Smooth muscle cell (in vitro differentiated cells): ENCODE data around the gene PF4V1. TPM values are rescaled to one million over a fixed set of nuclear protein-coding genes. Genes with fewer than 3 reads are reported as not detected.

Experiments used
- DNase-seq: peaks from one replicate; lab custom pipeline; 2025; ENCODE audit not compliant: unreplicated experiment; lab: John Stamatoyannopoulos, UW
- H2AFZ ChIP-seq: fragments of 200-600 bp; sonication (generic); 2 replicates; pipeline ENCODE4 v1.6.0; 2016; ENCODE audit warnings: antibody characterized with exemption, low read depth, mild to moderate bottlenecking
- H3F3A ChIP-seq: fragments of 200-600 bp; sonication (generic); 2 replicates; pipeline ENCODE4 v1.6.0; 2017; ENCODE audit warnings: antibody characterized with exemption, low read depth
- H3K27ac ChIP-seq: fragments of 200-600 bp; sonication (generic); 2 replicates; pipeline ENCODE4 v1.5.1; 2016; ENCODE audit warnings: low read depth, mild to moderate bottlenecking
- H3K27me3 ChIP-seq: fragments of 200-600 bp; sonication (generic); 2 replicates; pipeline ENCODE4 v1.6.1; 2016; ENCODE audit warnings: low read depth, mild to moderate bottlenecking
- H3K36me3 ChIP-seq: fragments of 200-600 bp; sonication (generic); 2 replicates; pipeline ENCODE4 v1.5.1; 2016; ENCODE audit warnings: low read depth
- H3K4me1 ChIP-seq: fragments of 200-600 bp; sonication (generic); 2 replicates; pipeline ENCODE4 v1.5.1; 2016; ENCODE audit warnings: low read depth
- H3K4me2 ChIP-seq: fragments of 200-600 bp; sonication (generic); 2 replicates; pipeline ENCODE4 v1.6.0; 2016; ENCODE audit warnings: mild to moderate bottlenecking
- H3K4me3 ChIP-seq: fragments of 200-600 bp; sonication (generic); 2 replicates; pipeline ENCODE4 v1.5.1; 2016; ENCODE audit warnings: mild to moderate bottlenecking
- H3K79me2 ChIP-seq: fragments of 200-600 bp; sonication (generic); 2 replicates; pipeline ENCODE4 v1.6.0; 2016; ENCODE audit warnings: low read depth, mild to moderate bottlenecking
- H3K9ac ChIP-seq: fragments of 200-600 bp; sonication (generic); 2 replicates; pipeline ENCODE4 v1.6.0; 2016; ENCODE audit warnings: low read depth
- H3K9me3 ChIP-seq: fragments of 200-600 bp; sonication (generic); replicated peaks from 2 replicates; pipeline ENCODE4 v1.5.1; 2016; ENCODE audit warnings: low read depth
- H4K20me1 ChIP-seq: fragments of 200-600 bp; sonication (generic); 2 replicates; pipeline ENCODE4 v1.6.0; 2016; ENCODE audit warnings: low read depth
- WGBS: methylation state at CpG from one replicate; pipeline ENCODE4 v1.1.7; 2016; ENCODE audit warnings: low lambda C conversion rate; 5-methylcytosine and 5-hydroxymethylcytosine counted together
- polyA plus RNA-seq: library from polyadenylated mRNA; unstranded; fragments of >200 nt; fragmentation: Nextera tagmentation; extraction: Ambion mirVana; gene quantifications from 2 replicates; pipeline ENCODE4 v1.2.1, GENCODE V29; 2016
- total RNA-seq: library from RNA; depleted of rRNA; stranded (reverse); fragments of >200 nt; gene quantifications from 2 replicates; pipeline ENCODE4 v1.2.3, GENCODE V29; 2014
- TF ChIP-seq, protein P1 (sequence below): fragments of 200-600 bp; sonication (generic); IDR thresholded peaks from 2 replicates; pipeline ENCODE4 v1.5.1; 2017; ENCODE audit warnings: borderline replicate concordance, mild to moderate bottlenecking, antibody characterized with exemption; ENCODE audit not compliant: insufficient read depth, poor library complexity, severe bottlenecking

The PF4V1 gene
- total and polyA plus RNA-seq, 2 experiments from 2014 or later: 0.35 TPM; not detected in 1

DNA sequence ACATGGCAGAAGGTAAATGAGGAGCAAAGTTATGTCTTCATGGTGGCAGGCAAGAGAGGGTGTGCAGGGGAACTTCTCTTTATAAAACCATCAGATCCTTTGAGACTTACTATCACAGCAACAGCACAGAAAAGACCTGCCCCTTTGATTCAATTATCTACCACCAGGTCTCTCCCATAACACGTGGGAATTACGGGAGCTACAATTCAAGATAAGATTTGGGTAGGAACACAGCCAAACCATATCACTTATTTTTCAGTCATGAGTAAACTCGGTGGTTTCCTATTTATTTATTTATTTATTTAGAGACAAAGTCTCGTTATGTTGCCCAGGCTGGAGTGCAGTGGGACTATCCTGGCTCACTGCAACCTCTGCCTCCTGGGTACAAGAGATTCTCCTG is 38.2 kb downstream of the PF4V1 start:
- Histone ChIP-seq H3K9me3 (no peaks in the 10 kb centered on the region), H3K4me2 (no peak overlapping the region), H3K36me3 (no peaks in the 10 kb centered on the region), H3K9ac (no peak overlapping the region), H3K4me1 (no peaks in the 10 kb centered on the region), H3F3A (no peaks in the 10 kb centered on the region), H3K27me3 (peaks cover 34% of the 10 kb centered on the region), H3K4me3 (no peak overlapping the region), H3K79me2 (no peaks in the 10 kb centered on the region), H3K27ac (no peak overlapping the region), H4K20me1 (no peaks in the 10 kb centered on the region), H2AFZ (no peak overlapping the region)
- WGBS: 82% methylated on average over 4 of the region's 4 CpGs
- no peak for DNase-seq
- TF ChIP-seq, protein P1, sequence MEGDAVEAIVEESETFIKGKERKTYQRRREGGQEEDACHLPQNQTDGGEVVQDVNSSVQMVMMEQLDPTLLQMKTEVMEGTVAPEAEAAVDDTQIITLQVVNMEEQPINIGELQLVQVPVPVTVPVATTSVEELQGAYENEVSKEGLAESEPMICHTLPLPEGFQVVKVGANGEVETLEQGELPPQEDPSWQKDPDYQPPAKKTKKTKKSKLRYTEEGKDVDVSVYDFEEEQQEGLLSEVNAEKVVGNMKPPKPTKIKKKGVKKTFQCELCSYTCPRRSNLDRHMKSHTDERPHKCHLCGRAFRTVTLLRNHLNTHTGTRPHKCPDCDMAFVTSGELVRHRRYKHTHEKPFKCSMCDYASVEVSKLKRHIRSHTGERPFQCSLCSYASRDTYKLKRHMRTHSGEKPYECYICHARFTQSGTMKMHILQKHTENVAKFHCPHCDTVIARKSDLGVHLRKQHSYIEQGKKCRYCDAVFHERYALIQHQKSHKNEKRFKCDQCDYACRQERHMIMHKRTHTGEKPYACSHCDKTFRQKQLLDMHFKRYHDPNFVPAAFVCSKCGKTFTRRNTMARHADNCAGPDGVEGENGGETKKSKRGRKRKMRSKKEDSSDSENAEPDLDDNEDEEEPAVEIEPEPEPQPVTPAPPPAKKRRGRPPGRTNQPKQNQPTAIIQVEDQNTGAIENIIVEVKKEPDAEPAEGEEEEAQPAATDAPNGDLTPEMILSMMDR: no peak

GRCh38 chr4:73891739-73892405 is 38.8 kb downstream of the PF4V1 start:
- H3F3A ChIP-seq: no peaks in the 10 kb centered on the region
- H3K9ac ChIP-seq: no peak overlapping the region
- H3K4me2 ChIP-seq: no peak overlapping the region
- H3K36me3 ChIP-seq: no peaks in the 10 kb centered on the region
- H3K4me1 ChIP-seq: no peaks in the 10 kb centered on the region
- WGBS: 100% methylated on average over 1 of the region's 1 CpG
- no peak overlapping the region for H3K27ac ChIP-seq
- H2AFZ ChIP-seq: no peak overlapping the region
- H3K9me3 ChIP-seq: no peaks in the 10 kb centered on the region
- H3K4me3 ChIP-seq: no peak overlapping the region
- TF ChIP-seq, protein P1: no peak
- peaks cover 28% of the 10 kb centered on the region for H3K27me3 ChIP-seq
- no peak for DNase-seq
- H4K20me1 ChIP-seq: no peaks in the 10 kb centered on the region
- no peaks in the 10 kb centered on the region for H3K79me2 ChIP-seq

- Histone ChIP-seq H4K20me1 (no peaks in the 10 kb centered on the region), H3K9me3 (no peaks in the 10 kb centered on the region), H3K79me2 (no peaks in the 10 kb centered on the region), H3F3A (no peaks in the 10 kb centered on the region), H3K4me1 (no peaks in the 10 kb centered on the region), H3K27me3 (peaks cover 20% of the 10 kb centered on the region), H3K9ac (no peak overlapping the region), H3K27ac (no peak overlapping the region), H2AFZ (no peak overlapping the region), H3K4me3 (no peak overlapping the region), H3K4me2 (no peak overlapping the region), H3K36me3 (no peaks in the 10 kb centered on the region)
- TF ChIP-seq, protein P1: no peak
- 90% methylated on average over 3 of the region's 3 CpGs for WGBS
- no peak for DNase-seq
Measured at GRCh38 chr4:73892966-73893365, 39.9 kb downstream of the PF4V1 start.

GRCh38 chr4:73894001-73894400 is 40.9 kb downstream of the PF4V1 start:
- DNase-seq: no peak
- WGBS: 63% methylated on average over 2 of the region's 2 CpGs

More at GRCh38 chr4:73894001-73894400, 40.9 kb downstream of the PF4V1 start:
- Histone ChIP-seq H3K27ac (no peak overlapping the region), H3K4me1 (no peaks in the 10 kb centered on the region), H3K9ac (no peak overlapping the region), H3K27me3 (peaks cover 12% of the 10 kb centered on the region), H3K9me3 (no peaks in the 10 kb centered on the region), H3K79me2 (no peaks in the 10 kb centered on the region), H3K36me3 (no peaks in the 10 kb centered on the region), H3K4me2 (no peak overlapping the region), H2AFZ (no peak overlapping the region), H3K4me3 (no peak overlapping the region), H4K20me1 (no peaks in the 10 kb centered on the region), H3F3A (no peaks in the 10 kb centered on the region)
- TF ChIP-seq, protein P1: no peak
